ENCODE data around the gene HSPA1B. TPM values are rescaled to one million over a fixed set of nuclear protein-coding genes. Genes with fewer than 3 reads are reported as not detected.
A peak's percentile ranks its signal among the peaks of the same experiment; 100 is the strongest.
"Not testable (repeated sequence)": the region's sequence is repeated elsewhere in the genome, so short reads cannot be mapped to it uniquely, and the experiment has no call there.

HSPA1B gene
- total RNA-seq, 1 donor from 2014 or later = 613 TPM

DNA sequence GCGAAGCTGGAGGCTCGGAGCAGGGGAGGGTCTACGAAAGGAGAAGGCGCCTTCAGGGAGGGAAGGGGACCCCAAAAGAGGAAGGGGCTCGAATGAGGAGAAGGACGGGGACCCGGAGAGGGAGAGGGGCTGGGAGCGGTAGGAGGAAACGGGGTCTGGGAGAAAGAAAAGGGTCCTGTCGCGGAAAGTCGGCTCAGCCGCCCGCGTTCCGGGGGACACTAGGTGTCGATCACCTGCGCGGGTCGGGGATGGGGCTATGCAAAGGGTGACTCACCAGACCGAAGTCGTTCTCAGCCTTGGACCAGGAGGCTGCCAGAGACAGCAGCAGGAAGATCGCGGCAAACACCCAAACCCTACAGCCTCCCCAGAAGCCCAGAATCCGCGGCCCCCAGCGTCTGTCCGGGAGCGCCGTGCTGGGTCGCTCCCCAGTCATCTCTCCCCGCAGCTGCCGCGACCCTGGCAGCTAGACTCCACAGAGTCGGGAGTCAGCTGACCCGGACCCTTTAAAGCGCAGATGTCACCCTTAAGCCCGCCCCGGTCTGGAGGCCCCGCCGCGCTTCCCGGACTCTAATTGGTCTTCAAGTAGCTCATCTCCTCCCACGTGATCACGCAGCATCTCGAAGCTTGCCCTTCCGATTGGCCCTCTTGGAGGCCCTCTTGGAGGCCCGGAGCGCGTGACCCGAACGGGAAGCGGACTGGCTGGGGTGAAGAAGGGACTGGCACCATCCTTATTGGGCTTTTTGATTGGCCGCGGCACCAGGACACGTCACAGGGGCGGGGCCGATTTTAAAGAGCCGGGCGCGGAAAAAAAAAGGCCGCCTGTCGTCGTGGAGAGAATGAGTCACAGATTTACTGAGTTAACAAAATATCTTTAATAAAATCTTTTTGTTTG is 35.1 kb downstream of the HSPA1B start, which contains the start of gene NEU1:
NEU1 (minus strand) TSS at position 478 of the 892 bp plus-strand sequence; CDS start at position 433, 45 bp downstream.
- DNase-seq (ENCODE audit: low spot score in 2 of 2) = peak; percentile 100
- H3K36me3 ChIP-seq = peaks cover 10 to 31% of the 10 kb centered on the region in 2 donors
- TF ChIP-seq, protein P1, sequence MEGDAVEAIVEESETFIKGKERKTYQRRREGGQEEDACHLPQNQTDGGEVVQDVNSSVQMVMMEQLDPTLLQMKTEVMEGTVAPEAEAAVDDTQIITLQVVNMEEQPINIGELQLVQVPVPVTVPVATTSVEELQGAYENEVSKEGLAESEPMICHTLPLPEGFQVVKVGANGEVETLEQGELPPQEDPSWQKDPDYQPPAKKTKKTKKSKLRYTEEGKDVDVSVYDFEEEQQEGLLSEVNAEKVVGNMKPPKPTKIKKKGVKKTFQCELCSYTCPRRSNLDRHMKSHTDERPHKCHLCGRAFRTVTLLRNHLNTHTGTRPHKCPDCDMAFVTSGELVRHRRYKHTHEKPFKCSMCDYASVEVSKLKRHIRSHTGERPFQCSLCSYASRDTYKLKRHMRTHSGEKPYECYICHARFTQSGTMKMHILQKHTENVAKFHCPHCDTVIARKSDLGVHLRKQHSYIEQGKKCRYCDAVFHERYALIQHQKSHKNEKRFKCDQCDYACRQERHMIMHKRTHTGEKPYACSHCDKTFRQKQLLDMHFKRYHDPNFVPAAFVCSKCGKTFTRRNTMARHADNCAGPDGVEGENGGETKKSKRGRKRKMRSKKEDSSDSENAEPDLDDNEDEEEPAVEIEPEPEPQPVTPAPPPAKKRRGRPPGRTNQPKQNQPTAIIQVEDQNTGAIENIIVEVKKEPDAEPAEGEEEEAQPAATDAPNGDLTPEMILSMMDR (IDR thresholded peaks at IDR 0.05) = no peak
- no peaks in the 10 kb centered on the region for H3K9me3 ChIP-seq
- H3K27me3 ChIP-seq = no peaks in the 10 kb centered on the region
- intact Hi-C loops (cut with DNase I) = loop anchor here (1.0 to 2.0 kb wide), 5 partner anchors 27 to 182 kb away; partner anchors contain the start of genes ABHD16A, EHMT2, LY6G5C and VARS1
- peak within 1 kb of the TSS; percentile 89 to 93 for H3K27ac ChIP-seq
- peak within 1 kb of the TSS; percentile 60 to 88 for H3K4me3 ChIP-seq
- H3K4me1 ChIP-seq = peaks cover 0 to 13% of the 10 kb centered on the region in 2 donors

DNA sequence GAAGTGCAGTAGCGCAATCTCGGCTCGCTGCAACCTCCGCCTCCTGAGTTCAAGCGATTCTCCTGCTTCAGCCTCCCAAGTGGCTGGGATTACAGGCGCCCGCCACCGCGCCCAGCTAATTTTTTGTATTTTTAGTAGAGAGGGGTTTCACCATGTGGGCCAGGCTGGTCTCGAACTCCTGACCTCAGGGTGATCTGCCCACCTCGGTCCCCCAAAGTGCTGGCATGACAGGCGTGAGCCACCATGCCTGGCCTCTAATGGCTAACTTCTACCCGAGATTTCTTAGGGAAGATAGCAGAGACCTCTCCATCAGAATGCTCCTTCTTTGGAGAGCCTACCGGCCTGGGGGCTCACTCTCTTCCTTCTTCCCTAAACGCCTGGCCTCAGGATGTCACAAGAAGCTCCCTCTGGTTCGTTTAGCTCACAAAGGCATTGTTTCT is 36.6 kb downstream of the HSPA1B start:
- Histone ChIP-seq H3K4me1 (peaks cover 0 to 13% of the 10 kb centered on the region in 2 donors), H3K27ac (peak overlapping the region; percentile 76 to 86), H3K4me3 (peak overlapping the region; percentile 60 to 88), H3K36me3 (peaks cover 10 to 17% of the 10 kb centered on the region in 2 donors)
- intact Hi-C loops (cut with DNase I); DNase-seq (ENCODE audit: low spot score in 2 of 2); H3K9me3 ChIP-seq; H3K27me3 ChIP-seq: not testable (repeated sequence)

GRCh38 chr6:31864818-31865204 is 37.3 kb downstream of the HSPA1B start:
- H3K4me1 ChIP-seq = peaks cover 0 to 13% of the 10 kb centered on the region in 2 donors
- intact Hi-C loops (cut with DNase I) = no loop called here
- no peaks in the 10 kb centered on the region for H3K27me3 ChIP-seq
- H3K36me3 ChIP-seq = peaks cover 6 to 11% of the 10 kb centered on the region in 2 donors
- no peak overlapping the region for H3K27ac ChIP-seq
- DNase-seq (ENCODE audit: low spot score in 2 of 2) = no peak
- TF ChIP-seq, protein P1 (IDR thresholded peaks at IDR 0.05) = no peak
- no peaks in the 10 kb centered on the region for H3K9me3 ChIP-seq
- H3K4me3 ChIP-seq = no peak overlapping the region

DNA sequence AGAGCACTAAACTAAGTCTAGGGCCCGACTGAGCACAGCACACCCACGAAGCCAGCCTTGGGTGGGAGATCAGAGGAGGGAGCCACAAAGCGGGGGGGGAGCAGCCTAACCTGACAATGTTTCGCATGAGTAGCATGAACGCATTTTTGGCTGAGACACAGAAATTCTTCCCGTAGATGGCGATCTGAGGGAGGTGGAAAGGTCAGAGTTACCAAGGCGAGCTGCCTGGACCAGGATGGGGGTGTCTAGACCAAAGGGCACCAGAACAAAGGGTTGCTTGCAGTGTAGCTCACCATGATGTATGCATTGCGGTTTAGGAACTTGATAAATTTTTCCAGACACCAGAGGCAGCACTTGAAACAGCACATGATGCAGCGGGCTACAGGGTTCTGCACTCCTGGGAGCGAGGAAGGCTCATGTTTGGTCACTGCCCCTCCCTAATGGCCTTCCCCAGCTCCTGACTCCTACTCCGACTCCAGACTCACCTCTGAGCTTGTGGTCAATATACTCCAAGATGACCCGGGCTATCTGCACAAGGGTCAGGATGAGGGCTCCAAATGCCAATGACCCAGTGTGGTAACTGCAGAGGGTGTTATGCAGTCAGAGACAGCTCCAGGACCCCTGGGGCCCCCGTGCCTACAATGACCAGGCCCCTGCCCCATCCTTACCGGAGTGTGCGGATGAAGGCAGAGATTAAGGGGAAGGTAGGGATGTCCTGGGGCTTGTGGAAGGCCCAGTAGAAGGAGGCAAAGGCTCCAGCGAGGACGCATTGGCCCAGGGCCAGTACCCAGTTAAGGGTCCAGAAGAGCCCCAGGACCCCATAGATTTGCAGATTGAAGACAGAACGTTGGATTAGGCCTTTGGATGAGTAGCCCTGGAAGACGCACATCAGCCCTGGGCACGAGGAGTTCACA is 37.9 kb downstream of the HSPA1B start:
- no peak for DNase-seq (ENCODE audit: low spot score in 2 of 2)
- Histone ChIP-seq H3K4me1 (peaks cover 0 to 13% of the 10 kb centered on the region in 2 donors), H3K36me3 (peaks cover 0 to 4% of the 10 kb centered on the region in 2 donors), H3K4me3 (no peak overlapping the region), H3K27me3 (no peaks in the 10 kb centered on the region), H3K9me3 (no peaks in the 10 kb centered on the region), H3K27ac (no peak overlapping the region)
- TF ChIP-seq, protein P1 (IDR thresholded peaks at IDR 0.05) = no peak
- intact Hi-C loops (cut with DNase I) = no loop called here

- H3K36me3 ChIP-seq; intact Hi-C loops (cut with DNase I); H3K4me1 ChIP-seq; H3K27ac ChIP-seq; H3K27me3 ChIP-seq; DNase-seq (ENCODE audit: low spot score in 2 of 2); H3K9me3 ChIP-seq; H3K4me3 ChIP-seq: not testable (repeated sequence)
Observed at GRCh38 chr6:31868658-31868971, 41.1 kb downstream of the HSPA1B start.

- Histone ChIP-seq H3K27me3 (no peaks in the 10 kb centered on the region), H3K9me3 (no peaks in the 10 kb centered on the region), H3K4me3 (no peak overlapping the region), H3K4me1 (no peaks in the 10 kb centered on the region), H3K27ac (no peak overlapping the region), H3K36me3 (no peaks in the 10 kb centered on the region)
- TF ChIP-seq, protein P1 (IDR thresholded peaks at IDR 0.05) = no peak
- intact Hi-C loops (cut with DNase I) = no loop called here
- DNase-seq (ENCODE audit: low spot score in 2 of 2) = no peak
Observed at GRCh38 chr6:31869343-31869742, 41.8 kb downstream of the HSPA1B start.
